ENCODE measurements around the gene PRDM16. TPM values are rescaled to one million over a fixed set of nuclear protein-coding genes. Genes with fewer than 3 reads are reported as not detected.

The PRDM16 gene
- total and polyA plus RNA-seq, 2 experiments from 2014 or later = 0.14 to 0.16 TPM

GRCh38 chr1:3032371-3033039 is 36.5 kb upstream of the PRDM16 start:
- no peak overlapping the region for H3K4me2 ChIP-seq
- H3K9me2 ChIP-seq (ENCODE audit: insufficient read depth) = no peaks in the 10 kb centered on the region
- peaks cover 10% of the 10 kb centered on the region for H3K27me3 Mint-ChIP-seq (ENCODE audit: insufficient read depth, low read depth, poor library complexity)
- H3F3A ChIP-seq (replicated peaks; ENCODE audit: low read depth) = no peaks in the 10 kb centered on the region
- H4K20me1 ChIP-seq (replicated peaks; ENCODE audit: insufficient read depth) = no peaks in the 10 kb centered on the region
- H3K9me3 Mint-ChIP-seq = no peaks in the 10 kb centered on the region
- H3K79me2 ChIP-seq (replicated peaks; ENCODE audit: insufficient read depth) = no peaks in the 10 kb centered on the region
- H3K4me3 Mint-ChIP-seq = no peak overlapping the region
- H3K27me3 ChIP-seq (ENCODE audit: insufficient read depth) = no peaks in the 10 kb centered on the region
- H3K36me3 ChIP-seq (ENCODE audit: insufficient read depth) = no peaks in the 10 kb centered on the region
- H2AFZ ChIP-seq = no peak overlapping the region
- peaks cover 3% of the 10 kb centered on the region; the same call in 1 of the 3 replicates for H3K4me1 Mint-ChIP-seq
- ATAC-seq = no peak
- H3K27ac ChIP-seq (ENCODE audit: low read depth) = no peak overlapping the region
- DNase-seq (ENCODE audit: low spot score) = no peak
- H3K4me1 ChIP-seq (ENCODE audit: insufficient read depth) = no peaks in the 10 kb centered on the region
- H3K4me3 ChIP-seq = no peak overlapping the region
- no peak overlapping the region for H3K27ac Mint-ChIP-seq
- TF ChIP-seq ETS1 (IDR thresholded peaks at IDR 0.05) (no peak), JUNB (IDR thresholded peaks at IDR 0.05; ENCODE audit: unreplicated experiment) (no peak), STAT1 (IDR thresholded peaks at IDR 0.05; ENCODE audit: unreplicated experiment) (no peak), ZNF114 (CRISPR knock-in tag; IDR thresholded peaks at IDR 0.05) (no peak), ZNF331 (CRISPR knock-in tag; IDR thresholded peaks at IDR 0.05; ENCODE audit: low read depth) (no peak), NANOG (IDR thresholded peaks at IDR 0.05; ENCODE audit: borderline replicate concordance) (no peak)
- no peaks in the 10 kb centered on the region for H3K36me3 Mint-ChIP-seq (ENCODE audit: low read depth)

GRCh38 chr1:3033040-3033789 is 35.8 kb upstream of the PRDM16 start:
- no peak overlapping the region for H3K27ac ChIP-seq (ENCODE audit: low read depth)
- Mint-ChIP-seq H3K27me3 (ENCODE audit: insufficient read depth, low read depth, poor library complexity) (peaks cover 13% of the 10 kb centered on the region), H3K9me3 (no peaks in the 10 kb centered on the region)
- TF ChIP-seq STAT1 (IDR thresholded peaks at IDR 0.05; ENCODE audit: unreplicated experiment) = no peak
- no peak for TF ChIP-seq CTCF (conservative IDR thresholded peaks at IDR 0.05; ENCODE audit: low read depth in 2 of 2)
- no peak for TF ChIP-seq ZNF462 (CRISPR knock-in tag; IDR thresholded peaks at IDR 0.05)
- TF ChIP-seq ETS1 (IDR thresholded peaks at IDR 0.05) = no peak
- no peak for TF ChIP-seq CREB1 (CRISPR knock-in tag; IDR thresholded peaks at IDR 0.05; ENCODE audit: low read depth)
- TF ChIP-seq POLR2AphosphoS5 (IDR thresholded peaks at IDR 0.05; ENCODE audit: low read depth) = no peak

More at GRCh38 chr1:3033040-3033789, 35.8 kb upstream of the PRDM16 start:
- H3K4me3 ChIP-seq = no peak overlapping the region
- no peaks in the 10 kb centered on the region for H3K36me3 ChIP-seq (ENCODE audit: insufficient read depth)
- ATAC-seq (no peak), DNase-seq (ENCODE audit: low spot score) (no peak)
- H3K4me2 ChIP-seq = no peak overlapping the region
- Mint-ChIP-seq H3K4me1 (peaks cover 3% of the 10 kb centered on the region; the same call in 2 of the 3 replicates), H3K4me3 (no peak overlapping the region), H3K36me3 (ENCODE audit: low read depth) (no peaks in the 10 kb centered on the region), H3K27ac (no peak overlapping the region)
- no peaks in the 10 kb centered on the region for H3K79me2 ChIP-seq (replicated peaks; ENCODE audit: insufficient read depth)
- no peak overlapping the region for H2AFZ ChIP-seq
- H3F3A ChIP-seq (replicated peaks; ENCODE audit: low read depth) = no peaks in the 10 kb centered on the region
- H3K27me3 ChIP-seq (ENCODE audit: insufficient read depth) = no peaks in the 10 kb centered on the region
- H3K4me1 ChIP-seq (ENCODE audit: insufficient read depth) = no peaks in the 10 kb centered on the region
- H4K20me1 ChIP-seq (replicated peaks; ENCODE audit: insufficient read depth) = no peaks in the 10 kb centered on the region
- no peaks in the 10 kb centered on the region for H3K9me2 ChIP-seq (ENCODE audit: insufficient read depth)

Measured in GM23338 (cell line).